Stimulated activated naive CD8-positive, alpha-beta T cell treated with anti-CD3 and anti-CD28 coated beads, Interleukin-15, Interleukin-2, amounts not matched to agents 100 ng/mL and 50 ng/mL, for 24 hours (primary cell): ENCODE measurements around the gene TUNAR.

Source experiments
- H3K27ac Mint-ChIP-seq: one replicate; pipeline ENCODE4 v1.8.0; 2021; ENCODE audit warnings: mild to moderate bottlenecking, mixed read lengths
- H3K27me3 Mint-ChIP-seq: one replicate; pipeline ENCODE4 v1.8.0; 2021; ENCODE audit warnings: mixed read lengths
- H3K36me3 Mint-ChIP-seq: one replicate; pipeline ENCODE4 v1.8.0; 2021; ENCODE audit warnings: low read depth, mixed read lengths
- H3K4me1 Mint-ChIP-seq: one replicate; pipeline ENCODE4 v1.8.0; 2021; ENCODE audit warnings: low read depth, mixed read lengths
- H3K4me3 Mint-ChIP-seq: one replicate; pipeline ENCODE4 v1.8.0; 2021; ENCODE audit warnings: mild to moderate bottlenecking, mixed read lengths
- H3K9me3 Mint-ChIP-seq: one replicate; pipeline ENCODE4 v1.8.0; 2021; ENCODE audit warnings: mixed read lengths

Gene TUNAR

DNA sequence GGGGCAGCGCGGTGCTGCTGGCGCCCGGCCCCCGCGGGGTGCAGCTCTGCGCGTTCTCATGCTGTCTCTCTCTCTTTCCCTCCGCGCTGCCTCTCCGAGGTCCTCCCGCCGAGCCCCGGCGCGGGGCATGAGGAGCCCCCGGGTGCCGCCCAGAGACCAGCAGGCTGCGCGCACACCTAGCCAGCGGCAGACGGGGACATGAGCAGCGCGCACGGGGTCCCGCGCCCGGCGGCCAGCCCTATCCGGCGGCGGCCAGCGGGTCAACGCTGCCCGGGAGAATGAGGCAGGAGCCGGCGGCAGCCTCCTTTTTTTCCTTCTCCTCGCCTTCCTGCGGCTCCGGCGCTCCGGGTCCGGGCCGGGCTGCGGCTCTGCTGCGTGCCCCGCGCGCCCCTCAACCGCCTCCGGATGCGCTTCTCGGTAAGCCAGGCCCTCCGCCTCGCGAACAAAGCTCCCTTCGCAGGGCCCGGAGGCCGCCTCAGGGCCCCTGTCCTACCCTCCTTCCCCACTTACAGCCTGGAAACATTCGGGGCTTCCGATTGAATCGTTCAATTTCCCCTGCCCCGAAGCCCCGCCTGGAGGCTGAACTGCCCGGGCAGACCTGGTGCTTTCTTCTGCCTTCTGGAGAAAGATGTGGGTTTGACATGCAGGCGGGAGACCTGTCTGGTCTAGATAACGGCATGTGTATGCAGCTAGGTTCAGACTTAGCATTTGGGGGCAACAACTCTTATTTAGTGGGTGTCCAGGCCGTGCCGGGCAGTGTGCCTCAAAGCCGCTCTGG, at the start of gene TUNAR:
TUNAR (plus strand) TSS at position 72 of the 778 bp plus-strand sequence.
- Mint-ChIP-seq H3K36me3 (no peaks in the 10 kb centered on the region), H3K4me1 (peaks cover 6% of the 10 kb centered on the region), H3K27ac (no peak within 1 kb of the TSS), H3K4me3 (no peak within 1 kb of the TSS), H3K9me3 (no peaks in the 10 kb centered on the region), H3K27me3 (peaks cover 55% of the 10 kb centered on the region)

DNA sequence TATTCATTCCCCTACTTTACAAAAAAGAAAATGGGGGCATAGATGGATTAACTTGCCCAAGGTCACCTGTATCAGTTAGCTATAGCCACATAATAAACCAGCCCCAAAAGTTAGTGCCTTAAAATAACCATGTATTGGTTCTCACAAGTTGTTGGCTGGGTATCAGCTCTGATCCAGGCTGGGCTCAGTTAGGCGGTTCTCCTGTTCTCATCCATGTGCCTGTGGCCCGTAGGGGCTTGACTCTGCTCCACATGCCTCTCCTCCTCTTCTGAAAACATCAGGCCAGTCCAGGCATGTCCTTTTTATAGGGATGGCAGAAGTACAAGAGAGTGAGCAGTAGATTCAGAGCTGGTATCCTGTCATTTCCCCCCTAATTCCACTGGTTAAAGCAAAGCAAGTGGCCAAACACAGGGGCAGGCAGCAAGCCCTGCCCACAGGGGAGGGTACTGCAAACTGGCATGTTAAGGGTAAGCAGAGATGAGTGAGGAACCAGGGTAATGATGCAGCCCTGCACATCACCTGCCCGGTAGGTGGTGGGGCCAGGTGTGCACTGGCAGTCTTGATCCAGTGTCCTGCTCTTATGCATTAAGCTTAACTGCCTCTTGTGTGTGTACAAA, 47.9 kb upstream of the TUNAR start:
- H3K27ac Mint-ChIP-seq: no peak overlapping the region
- H3K36me3 Mint-ChIP-seq: no peaks in the 10 kb centered on the region
- no peaks in the 10 kb centered on the region for H3K9me3 Mint-ChIP-seq
- peaks cover 11% of the 10 kb centered on the region for H3K27me3 Mint-ChIP-seq
- no peak overlapping the region for H3K4me3 Mint-ChIP-seq
- H3K4me1 Mint-ChIP-seq: no peaks in the 10 kb centered on the region

DNA sequence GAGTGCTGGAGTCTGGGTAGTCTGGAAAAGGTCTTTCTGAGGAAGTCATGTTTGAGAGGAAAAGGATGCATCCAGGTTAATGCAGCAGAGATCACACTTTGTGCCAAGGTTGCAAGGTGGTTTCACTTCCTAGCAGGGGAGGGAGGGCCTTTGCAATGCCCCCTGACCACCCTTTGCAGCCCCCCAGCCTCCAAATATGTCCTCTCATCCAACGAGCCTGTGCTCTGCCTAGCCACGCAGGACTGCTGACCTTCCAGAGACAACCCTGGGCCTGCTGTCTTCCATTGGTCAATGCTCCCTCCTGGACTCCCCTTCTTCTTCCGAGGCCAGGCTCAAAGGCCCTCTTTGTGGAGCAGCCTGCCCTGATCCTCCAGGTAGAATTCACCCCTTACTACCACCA, 47.3 kb upstream of the TUNAR start:
- Mint-ChIP-seq H3K4me1 (no peaks in the 10 kb centered on the region), H3K36me3 (no peaks in the 10 kb centered on the region), H3K4me3 (no peak overlapping the region), H3K27ac (no peak overlapping the region), H3K27me3 (peaks cover 8% of the 10 kb centered on the region), H3K9me3 (no peaks in the 10 kb centered on the region)

DNA sequence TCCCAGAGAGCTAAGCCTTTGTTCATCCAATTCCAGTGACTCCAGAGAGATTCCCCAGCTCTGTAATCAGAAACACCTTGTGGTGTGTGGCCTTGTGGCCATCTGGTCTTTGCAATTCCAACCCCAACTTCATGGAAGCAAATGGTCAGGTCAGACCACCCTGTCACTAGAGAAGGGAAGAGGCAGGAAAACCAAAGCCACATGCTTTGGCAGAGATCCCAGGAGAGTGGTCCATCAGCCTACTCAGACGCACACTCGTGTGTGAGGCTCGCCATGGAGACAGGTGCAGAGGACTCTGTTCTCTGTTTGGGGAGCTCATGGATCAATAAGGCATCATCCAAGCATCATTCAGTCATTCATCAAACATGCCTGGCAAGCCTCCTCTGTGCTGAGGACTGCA, 46.2 kb upstream of the TUNAR start:
- H3K9me3 Mint-ChIP-seq: no peaks in the 10 kb centered on the region
- peaks cover 2% of the 10 kb centered on the region for H3K4me1 Mint-ChIP-seq
- no peak overlapping the region for H3K27ac Mint-ChIP-seq
- H3K36me3 Mint-ChIP-seq: no peaks in the 10 kb centered on the region
- no peak overlapping the region for H3K4me3 Mint-ChIP-seq
- no peaks in the 10 kb centered on the region for H3K27me3 Mint-ChIP-seq

DNA sequence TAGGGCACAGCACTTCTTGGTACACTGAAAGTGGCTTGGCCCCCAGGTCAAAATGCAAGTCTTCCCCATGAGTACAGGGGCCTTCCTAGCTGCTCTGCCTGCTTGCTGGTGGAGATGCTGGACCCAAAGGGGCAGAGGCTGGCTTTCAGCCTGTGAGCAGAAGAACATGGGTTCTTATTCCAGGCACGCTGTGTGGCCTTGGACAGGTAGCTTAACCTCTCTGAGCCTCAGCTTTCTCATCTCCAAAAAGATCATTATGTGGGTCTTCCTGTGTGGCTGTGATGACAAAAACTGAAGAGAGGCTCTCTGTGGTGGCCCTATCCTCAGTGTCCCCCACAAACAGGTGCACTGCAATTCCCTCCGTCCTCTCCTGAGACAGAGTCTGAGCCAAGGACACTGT, 45.6 kb upstream of the TUNAR start:
- Mint-ChIP-seq H3K36me3 (no peaks in the 10 kb centered on the region), H3K4me3 (no peak overlapping the region), H3K27ac (no peak overlapping the region), H3K9me3 (no peaks in the 10 kb centered on the region), H3K27me3 (no peaks in the 10 kb centered on the region), H3K4me1 (peaks cover 4% of the 10 kb centered on the region)

DNA sequence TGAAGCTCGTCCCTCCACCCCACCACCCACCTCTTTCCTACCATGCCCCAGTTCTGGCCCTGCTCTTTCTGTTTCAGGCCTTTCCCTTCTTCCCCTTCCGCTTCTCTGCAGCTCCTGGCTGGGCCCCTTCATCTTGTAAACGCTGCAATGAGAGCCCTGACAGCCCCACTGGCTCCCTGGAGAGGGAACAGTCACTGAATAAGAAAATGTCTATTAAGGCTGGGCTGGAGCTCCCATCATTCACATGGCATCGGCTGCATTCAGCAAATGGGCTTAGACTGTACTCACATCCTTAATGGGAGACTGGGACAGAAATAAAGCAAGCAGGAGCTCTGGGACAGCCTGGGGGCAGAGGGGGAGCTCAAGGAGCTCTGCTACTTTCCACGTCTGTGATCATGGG, 45.2 kb upstream of the TUNAR start:
- H3K27ac Mint-ChIP-seq: no peak overlapping the region
- no peaks in the 10 kb centered on the region for H3K9me3 Mint-ChIP-seq
- no peak overlapping the region for H3K4me3 Mint-ChIP-seq
- no peaks in the 10 kb centered on the region for H3K27me3 Mint-ChIP-seq
- H3K4me1 Mint-ChIP-seq: peaks cover 4% of the 10 kb centered on the region
- H3K36me3 Mint-ChIP-seq: no peaks in the 10 kb centered on the region

DNA sequence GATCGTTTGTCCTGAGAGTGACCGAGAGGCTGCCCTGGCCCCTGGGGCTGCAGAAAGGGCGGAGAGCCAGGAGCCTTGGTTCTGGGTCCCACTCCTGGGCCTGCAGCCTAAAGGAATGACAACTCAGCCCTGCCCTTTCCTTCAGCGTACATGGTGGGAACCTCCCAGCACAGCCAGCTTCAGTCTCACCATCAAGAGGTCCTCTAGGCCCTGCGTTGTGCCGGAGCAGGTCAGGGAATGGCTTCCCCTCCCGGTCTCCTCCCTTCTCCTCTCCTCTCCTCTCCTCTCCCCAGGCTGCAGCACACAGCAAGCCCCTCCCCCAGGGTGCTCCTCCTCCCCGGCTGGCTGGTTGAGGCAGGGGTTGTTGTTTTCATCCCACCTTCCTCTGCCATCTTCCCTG, 44.6 kb upstream of the TUNAR start:
- no peak overlapping the region for H3K4me3 Mint-ChIP-seq
- no peak overlapping the region for H3K27ac Mint-ChIP-seq
- H3K36me3 Mint-ChIP-seq: no peaks in the 10 kb centered on the region
- peaks cover 4% of the 10 kb centered on the region for H3K4me1 Mint-ChIP-seq
- no peaks in the 10 kb centered on the region for H3K27me3 Mint-ChIP-seq
- H3K9me3 Mint-ChIP-seq: no peaks in the 10 kb centered on the region

DNA sequence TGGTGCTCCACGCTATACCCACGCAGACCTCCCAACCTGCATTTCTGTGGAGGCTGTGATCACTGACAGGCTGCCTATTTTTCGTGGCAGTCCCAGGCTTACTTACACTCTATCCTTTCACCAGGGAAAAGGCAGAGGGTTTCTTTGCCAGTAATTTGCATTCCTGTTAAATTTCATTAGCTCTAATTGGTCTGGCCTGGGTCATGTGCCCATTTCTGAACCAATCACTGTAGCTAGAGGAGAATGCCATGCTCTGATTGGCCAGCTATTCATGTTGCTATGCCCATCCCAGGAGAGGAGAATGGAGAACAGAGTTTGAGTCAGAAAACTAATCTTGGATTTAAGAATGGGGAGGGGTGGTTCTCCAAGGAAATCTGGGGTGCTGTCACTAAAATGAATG, 43.2 kb upstream of the TUNAR start:
- no peaks in the 10 kb centered on the region for H3K27me3 Mint-ChIP-seq
- no peaks in the 10 kb centered on the region for H3K9me3 Mint-ChIP-seq
- H3K36me3 Mint-ChIP-seq: no peaks in the 10 kb centered on the region
- H3K27ac Mint-ChIP-seq: no peak overlapping the region
- H3K4me3 Mint-ChIP-seq: no peak overlapping the region
- H3K4me1 Mint-ChIP-seq: peaks cover 4% of the 10 kb centered on the region

DNA sequence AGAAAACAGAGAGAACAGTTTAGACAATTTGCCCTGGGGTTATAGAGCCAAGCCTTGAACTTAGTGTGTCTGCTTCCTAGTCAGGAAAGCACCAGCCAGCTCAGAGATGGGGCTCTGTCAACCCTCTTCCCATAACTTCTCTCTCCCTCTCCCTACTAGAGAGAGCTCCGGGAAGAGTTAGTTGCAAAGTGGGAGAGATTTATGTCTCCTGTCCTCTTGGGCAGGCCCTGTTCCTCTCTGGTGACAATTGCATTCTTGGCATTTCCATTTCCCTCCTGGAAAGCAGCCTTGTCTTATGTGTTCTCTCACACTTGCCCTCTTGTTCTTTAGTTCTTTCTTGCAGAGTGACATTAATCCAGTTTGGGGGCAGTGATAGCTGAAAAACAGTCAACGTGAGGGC, 42.1 kb upstream of the TUNAR start:
- Mint-ChIP-seq H3K4me3 (no peak overlapping the region), H3K4me1 (peaks cover 4% of the 10 kb centered on the region), H3K9me3 (no peaks in the 10 kb centered on the region), H3K27me3 (no peaks in the 10 kb centered on the region), H3K36me3 (no peaks in the 10 kb centered on the region), H3K27ac (no peak overlapping the region)

DNA sequence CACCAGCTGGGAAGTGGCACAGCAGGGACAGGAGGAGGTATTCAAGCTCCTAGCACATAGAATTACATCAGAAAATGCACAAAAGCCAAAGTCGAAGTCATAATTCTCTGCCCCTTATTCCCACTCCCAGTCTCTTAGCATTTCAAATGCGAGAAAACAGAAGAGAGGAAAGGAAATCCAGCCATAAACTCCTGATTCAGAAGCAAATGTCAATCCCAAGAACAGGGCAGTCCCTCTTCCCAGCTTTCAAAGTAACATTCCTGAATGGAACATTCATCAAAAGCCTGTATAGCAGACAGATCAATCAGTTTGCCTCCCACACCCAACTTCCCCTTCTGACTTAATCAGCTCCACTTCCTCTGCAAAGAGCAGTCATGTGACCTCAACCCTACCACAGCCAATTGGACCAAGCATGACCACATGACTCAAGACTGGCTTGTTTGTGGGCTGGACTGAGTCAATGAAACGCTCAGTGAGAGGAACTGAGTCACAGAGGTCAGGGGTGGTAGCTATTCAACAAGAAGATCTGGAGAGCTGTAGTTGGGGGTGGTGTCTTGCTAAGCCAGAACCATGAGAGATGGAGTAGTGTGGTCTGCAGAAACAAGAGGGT, 41.4 kb upstream of the TUNAR start:
- peaks cover 4% of the 10 kb centered on the region for H3K4me1 Mint-ChIP-seq
- no peak overlapping the region for H3K4me3 Mint-ChIP-seq
- no peak overlapping the region for H3K27ac Mint-ChIP-seq
- no peaks in the 10 kb centered on the region for H3K27me3 Mint-ChIP-seq
- H3K9me3 Mint-ChIP-seq: no peaks in the 10 kb centered on the region
- H3K36me3 Mint-ChIP-seq: no peaks in the 10 kb centered on the region

DNA sequence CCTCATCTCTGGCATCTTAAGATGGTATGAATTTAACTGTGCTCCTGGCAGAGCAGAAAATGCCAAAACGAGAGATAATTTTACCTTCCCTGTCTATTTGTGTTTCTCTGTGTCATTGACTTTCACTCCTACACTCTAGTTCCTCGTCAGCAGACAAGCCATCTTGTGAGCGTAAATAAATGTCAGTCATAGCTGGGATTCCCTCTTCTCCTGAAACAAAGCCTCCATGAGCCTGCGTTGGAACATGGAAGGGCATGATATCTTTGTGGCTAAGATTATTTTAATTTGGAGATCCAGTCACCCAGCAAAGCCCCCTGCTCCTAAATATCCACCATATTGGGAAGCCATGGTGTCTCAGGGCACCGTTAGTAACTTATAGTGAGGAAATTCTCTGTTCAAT, 37.8 kb upstream of the TUNAR start:
- Mint-ChIP-seq H3K27ac (no peak overlapping the region), H3K4me3 (no peak overlapping the region), H3K36me3 (no peaks in the 10 kb centered on the region), H3K9me3 (no peaks in the 10 kb centered on the region), H3K27me3 (peaks cover 5% of the 10 kb centered on the region), H3K4me1 (peaks cover 4% of the 10 kb centered on the region)

DNA sequence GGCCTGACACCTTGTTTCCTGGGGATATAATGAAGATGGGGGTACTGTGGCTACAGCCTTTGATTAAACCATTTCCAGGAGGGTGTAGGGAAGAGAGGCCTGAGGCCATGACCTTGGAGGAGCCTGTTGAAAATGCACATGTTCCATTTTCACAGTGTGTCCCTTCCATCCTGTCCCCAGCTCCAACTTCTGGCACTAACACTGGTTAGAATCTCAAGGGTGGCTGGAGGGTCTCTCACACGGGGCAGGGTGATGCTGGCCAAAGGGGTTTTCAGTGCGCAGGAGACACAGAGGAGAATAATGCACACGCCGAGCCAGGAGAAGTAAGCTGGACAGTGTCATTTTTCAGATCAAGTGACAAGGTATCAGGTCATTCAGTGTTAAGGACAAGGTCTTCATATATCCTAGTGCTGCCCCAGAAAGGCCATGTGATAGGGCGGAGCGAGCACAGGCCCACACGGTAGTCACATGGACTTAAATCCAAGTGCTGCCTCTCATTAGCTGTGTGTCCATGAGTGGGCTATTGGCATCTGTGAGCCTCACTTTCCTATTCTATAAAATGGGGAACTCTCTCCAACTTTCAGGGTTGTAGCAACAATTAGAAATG, 36.4 kb upstream of the TUNAR start:
- no peaks in the 10 kb centered on the region for H3K9me3 Mint-ChIP-seq
- no peak overlapping the region for H3K27ac Mint-ChIP-seq
- H3K27me3 Mint-ChIP-seq: peaks cover 9% of the 10 kb centered on the region
- no peak overlapping the region for H3K4me3 Mint-ChIP-seq
- H3K4me1 Mint-ChIP-seq: peaks cover 4% of the 10 kb centered on the region
- H3K36me3 Mint-ChIP-seq: no peaks in the 10 kb centered on the region

DNA sequence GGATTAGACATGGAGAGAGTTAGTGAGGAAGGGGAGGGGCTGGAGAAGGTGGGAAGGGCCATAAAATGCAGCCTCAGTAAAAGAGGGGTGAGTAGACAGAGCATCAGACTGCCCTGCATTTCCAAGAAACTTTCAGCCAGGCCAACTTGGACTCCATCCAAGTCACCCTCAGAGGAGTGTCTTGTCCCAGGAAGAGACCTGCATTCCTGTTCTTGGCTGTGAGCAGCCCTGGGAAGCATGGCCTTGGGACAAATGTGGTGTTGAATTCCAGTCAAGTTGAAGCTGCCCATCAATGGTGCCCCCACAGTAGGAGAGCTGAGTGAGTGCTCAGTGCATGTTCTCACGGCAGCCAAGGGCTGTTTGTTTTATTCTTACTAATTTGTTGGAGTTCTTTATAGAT, 35.0 kb upstream of the TUNAR start:
- Mint-ChIP-seq H3K4me1 (no peaks in the 10 kb centered on the region), H3K27me3 (peaks cover 15% of the 10 kb centered on the region), H3K36me3 (no peaks in the 10 kb centered on the region), H3K27ac (no peak overlapping the region), H3K4me3 (no peak overlapping the region), H3K9me3 (no peaks in the 10 kb centered on the region)

DNA sequence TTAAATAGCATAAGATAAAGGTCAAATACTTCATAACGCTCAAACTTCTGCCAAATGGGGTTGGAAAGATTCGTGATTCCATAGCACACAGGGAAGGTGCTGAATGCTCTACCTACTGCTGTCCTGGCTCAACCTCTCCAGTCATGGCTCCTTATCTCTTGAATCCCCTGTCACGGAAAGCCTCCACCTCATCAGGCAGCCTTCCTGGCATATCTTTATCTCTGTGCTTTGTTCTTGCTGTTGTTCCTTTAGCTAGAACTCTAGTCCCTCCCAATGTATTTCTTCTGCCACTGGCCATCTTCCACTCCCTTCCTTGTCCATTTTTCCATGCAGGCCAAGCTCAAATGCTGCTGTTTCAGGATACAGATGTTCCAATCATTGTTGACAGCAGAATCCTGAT, 26.9 kb upstream of the TUNAR start:
- H3K4me3 Mint-ChIP-seq: no peak overlapping the region
- no peaks in the 10 kb centered on the region for H3K4me1 Mint-ChIP-seq
- H3K9me3 Mint-ChIP-seq: no peaks in the 10 kb centered on the region
- H3K27me3 Mint-ChIP-seq: peaks cover 30% of the 10 kb centered on the region
- H3K27ac Mint-ChIP-seq: no peak overlapping the region
- H3K36me3 Mint-ChIP-seq: no peaks in the 10 kb centered on the region

DNA sequence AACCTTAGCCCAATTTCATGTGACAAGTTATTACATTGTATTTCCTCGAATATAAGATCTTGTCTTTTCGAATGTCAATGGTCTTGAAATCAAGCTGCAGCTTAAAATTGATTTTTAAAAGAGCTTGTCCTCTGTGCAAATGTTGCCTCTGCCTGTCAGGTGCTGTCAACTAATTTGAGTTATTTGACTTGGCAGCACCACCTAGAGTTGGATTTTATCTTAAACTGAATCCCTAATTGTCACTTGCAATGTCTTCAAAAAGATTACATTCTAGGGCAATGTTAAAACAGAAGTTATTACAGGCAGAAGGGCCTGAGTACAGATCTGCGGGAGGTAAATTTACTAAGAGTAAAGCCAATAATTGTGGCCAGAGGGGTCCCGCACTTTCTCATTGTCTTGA, 26.2 kb upstream of the TUNAR start:
- Mint-ChIP-seq H3K4me1 (no peaks in the 10 kb centered on the region), H3K27me3 (peaks cover 33% of the 10 kb centered on the region), H3K36me3 (no peaks in the 10 kb centered on the region)

More for the DNA sequence above, 26.2 kb upstream of the TUNAR start:
- H3K4me3 Mint-ChIP-seq: no peak overlapping the region
- H3K9me3 Mint-ChIP-seq: no peaks in the 10 kb centered on the region
- no peak overlapping the region for H3K27ac Mint-ChIP-seq
